ENCODE results near the gene IL32.

Gene IL32

DNA sequence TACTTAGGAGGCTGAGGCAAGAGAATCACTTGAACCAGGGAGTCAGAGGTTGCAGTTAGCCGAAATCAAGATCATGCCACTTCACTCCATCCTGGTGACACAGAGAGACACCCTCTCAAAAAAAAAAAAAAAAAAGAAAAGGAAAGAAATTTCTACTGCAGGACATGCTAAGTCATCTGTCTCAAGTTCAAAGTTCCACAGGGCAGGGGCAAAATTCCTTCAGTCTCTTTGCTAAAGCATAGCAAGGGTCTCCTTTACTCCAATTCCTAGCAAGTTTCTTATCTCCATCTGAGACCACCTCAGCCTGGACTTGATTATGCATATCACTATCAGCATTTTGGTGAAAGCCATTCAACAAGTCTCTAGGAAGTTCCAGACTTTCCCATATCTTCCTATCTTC, 19.1 kb downstream of the IL32 start:
- Histone ChIP-seq H3K9me3 (ENCODE audit: control insufficient read depth, low read length) (no peaks in the 10 kb centered on the region), H3K27ac (ENCODE audit: low read length, poor library complexity, severe bottlenecking) (no peak overlapping the region), H2AFZ (ENCODE audit: low read depth, low read length) (no peak overlapping the region), H2BK12ac (ENCODE audit: low read length in 2 of 2) (no peak overlapping the region), H3K14ac (ENCODE audit: low read length in 2 of 2) (no peak overlapping the region), H3K18ac (ENCODE audit: low read depth in 1 of 2, low read length in 2 of 2) (no peak overlapping the region), H2AK5ac (ENCODE audit: low read length, severe bottlenecking) (no peak overlapping the region), H4K8ac (ENCODE audit: low read length) (no peak overlapping the region), H4K91ac (ENCODE audit: low read length) (no peak overlapping the region), H3K4me1 (ENCODE audit: control insufficient read depth, insufficient read depth, low read depth, low read length) (peaks cover 11% of the 10 kb centered on the region), H3K4me3 (ENCODE audit: insufficient read depth in 1 of 2, low read depth in 1 of 2, low read length in 2 of 2) (no peak overlapping the region), H3K4me2 (ENCODE audit: low read length, poor library complexity, severe bottlenecking) (no peak overlapping the region), H3K4ac (ENCODE audit: low read depth in 1 of 2, low read length in 2 of 2) (no peak overlapping the region), H3K9ac (ENCODE audit: low read length) (no peak overlapping the region), H3K27me3 (ENCODE audit: control insufficient read depth in 1 of 2, insufficient read depth in 1 of 2, low read length in 2 of 2) (peaks cover 16 to 57% of the 10 kb centered on the region in 2 experiments), H2BK5ac (ENCODE audit: low read depth, low read length, poor library complexity, severe bottlenecking) (no peak overlapping the region), H3K79me1 (replicated peaks; ENCODE audit: low read length, poor library complexity, severe bottlenecking) (no peaks in the 10 kb centered on the region), H2BK120ac (ENCODE audit: low read depth, low read length) (no peak overlapping the region), H3K36me3 (ENCODE audit: control insufficient read depth in 1 of 2, insufficient read depth in 2 of 2, low read depth in 1 of 2, low read length in 2 of 2) (no peaks in the 10 kb centered on the region), H2BK15ac (ENCODE audit: low read depth, poor library complexity, severe bottlenecking) (no peak overlapping the region), H3K23ac (ENCODE audit: low read length in 2 of 2) (no peak overlapping the region)
- WGBS, result 93% methylated on average over 1 of the region's 1 CpG
- DNase-seq, result no peak

DNA sequence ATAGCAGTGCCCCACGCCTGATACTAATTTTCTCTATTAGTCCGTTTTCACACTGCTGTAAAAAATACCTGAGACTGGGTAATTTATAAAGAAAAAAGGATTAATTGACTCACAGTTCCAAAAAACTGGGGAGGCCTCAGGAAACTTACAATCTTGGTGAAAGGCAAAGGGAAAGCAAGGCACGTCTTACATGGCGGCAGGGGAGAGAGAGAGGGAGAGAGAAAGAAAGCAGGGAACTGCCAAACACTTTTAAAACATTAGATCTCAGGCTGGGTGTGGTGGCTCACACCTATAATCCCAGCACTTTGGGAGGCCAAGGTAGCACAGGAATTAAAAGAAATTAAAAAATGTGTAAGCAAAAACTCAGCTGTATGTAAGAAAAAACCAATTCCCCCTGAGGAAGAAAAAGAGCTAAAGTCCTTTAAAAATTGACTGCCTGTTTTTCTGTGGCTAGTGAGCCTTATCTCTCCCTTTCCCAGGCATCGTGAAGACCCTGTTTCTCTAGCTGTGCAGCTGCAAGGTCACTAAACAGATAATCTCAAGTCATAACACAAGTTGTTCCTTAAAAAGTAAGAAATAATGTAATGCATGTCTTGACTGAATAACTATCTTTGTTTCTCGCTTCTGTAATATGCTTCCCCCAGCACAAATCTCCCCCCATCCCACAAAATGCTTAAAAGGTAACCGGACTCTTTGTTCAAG, 19.7 kb downstream of the IL32 start:
- no peak overlapping the region for H3K4ac ChIP-seq (ENCODE audit: low read depth in 1 of 2, low read length in 2 of 2)
- H3K9me3 ChIP-seq (ENCODE audit: control insufficient read depth, low read length), result no peaks in the 10 kb centered on the region
- no peak overlapping the region for H3K23ac ChIP-seq (ENCODE audit: low read length in 2 of 2)
- H3K4me1 ChIP-seq (ENCODE audit: control insufficient read depth, insufficient read depth, low read depth, low read length), result peaks cover 11% of the 10 kb centered on the region
- H3K18ac ChIP-seq (ENCODE audit: low read depth in 1 of 2, low read length in 2 of 2), result no peak overlapping the region
- H2BK15ac ChIP-seq (ENCODE audit: low read depth, poor library complexity, severe bottlenecking), result no peak overlapping the region
- DNase-seq, result no peak
- WGBS, result 89% methylated on average over 4 of the region's 7 CpGs
- H4K8ac ChIP-seq (ENCODE audit: low read length), result no peak overlapping the region
- H4K91ac ChIP-seq (ENCODE audit: low read length), result no peak overlapping the region
- H3K4me3 ChIP-seq (ENCODE audit: insufficient read depth in 1 of 2, low read depth in 1 of 2, low read length in 2 of 2), result no peak overlapping the region
- H3K36me3 ChIP-seq (ENCODE audit: control insufficient read depth in 1 of 2, insufficient read depth in 2 of 2, low read depth in 1 of 2, low read length in 2 of 2), result no peaks in the 10 kb centered on the region
- no peak overlapping the region for H3K14ac ChIP-seq (ENCODE audit: low read length in 2 of 2)
- no peak overlapping the region for H2AK5ac ChIP-seq (ENCODE audit: low read length, severe bottlenecking)
- no peak overlapping the region for H3K9ac ChIP-seq (ENCODE audit: low read length)
- peaks cover 11 to 51% of the 10 kb centered on the region in 2 experiments for H3K27me3 ChIP-seq (ENCODE audit: control insufficient read depth in 1 of 2, insufficient read depth in 1 of 2, low read length in 2 of 2)
- no peak overlapping the region for H2BK5ac ChIP-seq (ENCODE audit: low read depth, low read length, poor library complexity, severe bottlenecking)
- H2BK12ac ChIP-seq (ENCODE audit: low read length in 2 of 2), result no peak overlapping the region
- no peak overlapping the region for H2BK120ac ChIP-seq (ENCODE audit: low read depth, low read length)
- no peaks in the 10 kb centered on the region for H3K79me1 ChIP-seq (replicated peaks; ENCODE audit: low read length, poor library complexity, severe bottlenecking)
- no peak overlapping the region for H2AFZ ChIP-seq (ENCODE audit: low read depth, low read length)
- H3K4me2 ChIP-seq (ENCODE audit: low read length, poor library complexity, severe bottlenecking), result no peak overlapping the region
- H3K27ac ChIP-seq (ENCODE audit: low read length, poor library complexity, severe bottlenecking), result no peak overlapping the region

DNA sequence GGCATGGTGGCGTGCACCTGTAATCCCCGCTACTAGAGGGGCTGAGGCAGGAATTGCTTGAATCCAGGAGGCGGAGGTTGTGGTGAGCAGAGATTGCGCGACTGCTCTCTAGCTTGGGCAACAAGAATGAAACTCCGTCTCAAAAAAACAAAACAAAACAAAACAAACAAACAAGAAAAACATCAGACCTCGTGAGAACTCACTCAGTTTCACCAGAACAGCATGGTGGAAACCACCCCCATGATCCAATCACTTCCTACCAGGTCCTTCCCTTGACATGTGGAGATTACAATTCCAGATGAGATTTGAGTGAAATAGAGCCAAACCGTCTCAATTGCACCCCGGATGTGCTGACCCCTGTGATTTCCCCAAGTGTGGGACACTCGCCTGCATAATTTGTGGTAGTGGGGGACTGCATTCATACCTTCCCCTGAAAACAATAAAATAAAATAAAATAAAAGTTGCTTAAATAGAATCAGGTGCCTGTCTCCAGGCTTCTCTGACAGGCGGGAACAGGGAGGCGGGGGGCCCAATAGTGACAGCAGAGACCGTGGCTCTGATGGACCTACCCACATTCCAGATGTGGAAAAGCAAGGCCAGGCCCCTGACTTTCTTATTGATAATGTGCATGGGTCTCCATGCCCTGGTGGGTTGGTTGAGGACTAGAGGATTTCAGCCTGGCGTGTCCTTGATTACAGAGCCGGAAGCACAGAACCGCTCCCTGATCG, 20.6 kb downstream of the IL32 start:
- H3K4me1 ChIP-seq (ENCODE audit: control insufficient read depth, insufficient read depth, low read depth, low read length), result peaks cover 11% of the 10 kb centered on the region
- no peaks in the 10 kb centered on the region for H3K36me3 ChIP-seq (ENCODE audit: control insufficient read depth in 1 of 2, insufficient read depth in 2 of 2, low read depth in 1 of 2, low read length in 2 of 2)
- H4K8ac ChIP-seq (ENCODE audit: low read length), result no peak overlapping the region
- H3K9ac ChIP-seq (ENCODE audit: low read length), result no peak overlapping the region
- no peak overlapping the region for H4K91ac ChIP-seq (ENCODE audit: low read length)
- H3K27ac ChIP-seq (ENCODE audit: low read length, poor library complexity, severe bottlenecking), result no peak overlapping the region
- H3K79me1 ChIP-seq (replicated peaks; ENCODE audit: low read length, poor library complexity, severe bottlenecking), result no peaks in the 10 kb centered on the region
- no peak overlapping the region for H3K4me3 ChIP-seq (ENCODE audit: insufficient read depth in 1 of 2, low read depth in 1 of 2, low read length in 2 of 2)
- H3K14ac ChIP-seq (ENCODE audit: low read length in 2 of 2), result no peak overlapping the region
- no peak overlapping the region for H3K18ac ChIP-seq (ENCODE audit: low read depth in 1 of 2, low read length in 2 of 2)
- WGBS, result 90% methylated on average over 13 of the region's 17 CpGs
- H2BK12ac ChIP-seq (ENCODE audit: low read length in 2 of 2), result no peak overlapping the region
- H3K23ac ChIP-seq (ENCODE audit: low read length in 2 of 2), result no peak overlapping the region
- H3K9me3 ChIP-seq (ENCODE audit: control insufficient read depth, low read length), result no peaks in the 10 kb centered on the region
- no peak overlapping the region for H2BK5ac ChIP-seq (ENCODE audit: low read depth, low read length, poor library complexity, severe bottlenecking)
- DNase-seq, result no peak
- H3K27me3 ChIP-seq (ENCODE audit: control insufficient read depth in 1 of 2, insufficient read depth in 1 of 2, low read length in 2 of 2), result peaks cover 4 to 45% of the 10 kb centered on the region in 2 experiments
- H2BK15ac ChIP-seq (ENCODE audit: low read depth, poor library complexity, severe bottlenecking), result no peak overlapping the region
- no peak overlapping the region for H2BK120ac ChIP-seq (ENCODE audit: low read depth, low read length)
- no peak overlapping the region for H2AK5ac ChIP-seq (ENCODE audit: low read length, severe bottlenecking)
- no peak overlapping the region for H2AFZ ChIP-seq (ENCODE audit: low read depth, low read length)
- no peak overlapping the region for H3K4me2 ChIP-seq (ENCODE audit: low read length, poor library complexity, severe bottlenecking)
- no peak overlapping the region for H3K4ac ChIP-seq (ENCODE audit: low read depth in 1 of 2, low read length in 2 of 2)

DNA sequence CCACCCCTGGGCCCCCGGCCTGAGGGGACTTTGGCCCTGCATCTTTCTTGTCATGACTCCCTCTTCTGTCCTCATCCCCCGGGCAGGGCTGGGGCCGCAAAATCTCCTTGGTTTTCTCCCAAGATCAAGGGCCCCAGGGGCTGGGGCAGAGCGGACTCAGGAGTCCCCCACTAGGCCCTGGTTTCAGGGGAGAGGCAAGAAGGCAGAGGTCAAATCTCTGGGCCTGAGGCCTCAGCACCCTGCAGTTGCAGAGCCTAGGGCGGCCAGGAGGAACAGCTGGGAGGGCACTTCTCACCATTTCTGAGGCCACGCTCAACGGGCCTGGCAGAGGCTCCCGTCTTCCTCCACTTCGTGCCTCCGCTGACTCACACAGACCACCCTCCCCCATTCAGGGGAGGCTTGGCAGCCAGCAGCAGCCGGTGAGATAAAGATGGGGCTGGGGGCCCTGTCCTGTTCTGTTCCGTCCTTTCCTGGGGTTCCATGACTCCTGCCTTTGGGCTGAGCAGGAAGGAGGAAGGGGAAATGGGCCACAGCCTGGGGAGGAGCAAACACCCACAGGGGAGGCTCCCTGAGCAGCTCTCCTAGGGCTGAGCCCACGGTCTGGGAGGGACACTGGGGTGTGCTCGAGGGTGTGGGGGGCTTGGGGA, 21.3 kb downstream of the IL32 start:
- Histone ChIP-seq H4K91ac (ENCODE audit: low read length) (no peak overlapping the region), H2BK120ac (ENCODE audit: low read depth, low read length) (no peak overlapping the region), H3K36me3 (ENCODE audit: control insufficient read depth in 1 of 2, insufficient read depth in 2 of 2, low read depth in 1 of 2, low read length in 2 of 2) (no peaks in the 10 kb centered on the region), H3K9ac (ENCODE audit: low read length) (no peak overlapping the region), H3K4ac (ENCODE audit: low read depth in 1 of 2, low read length in 2 of 2) (no peak overlapping the region), H3K4me2 (ENCODE audit: low read length, poor library complexity, severe bottlenecking) (no peak overlapping the region), H4K8ac (ENCODE audit: low read length) (no peak overlapping the region), H3K27ac (ENCODE audit: low read length, poor library complexity, severe bottlenecking) (no peak overlapping the region), H2BK15ac (ENCODE audit: low read depth, poor library complexity, severe bottlenecking) (no peak overlapping the region), H2AK5ac (ENCODE audit: low read length, severe bottlenecking) (no peak overlapping the region), H3K79me1 (replicated peaks; ENCODE audit: low read length, poor library complexity, severe bottlenecking) (no peaks in the 10 kb centered on the region), H3K4me1 (ENCODE audit: control insufficient read depth, insufficient read depth, low read depth, low read length) (peaks cover 11% of the 10 kb centered on the region), H3K27me3 (ENCODE audit: control insufficient read depth in 1 of 2, insufficient read depth in 1 of 2, low read length in 2 of 2) (peaks cover 7 to 50% of the 10 kb centered on the region in 2 experiments), H3K23ac (ENCODE audit: low read length in 2 of 2) (no peak overlapping the region), H3K14ac (ENCODE audit: low read length in 2 of 2) (no peak overlapping the region), H2BK12ac (ENCODE audit: low read length in 2 of 2) (no peak overlapping the region), H3K4me3 (ENCODE audit: insufficient read depth in 1 of 2, low read depth in 1 of 2, low read length in 2 of 2) (no peak overlapping the region), H2AFZ (ENCODE audit: low read depth, low read length) (no peak overlapping the region), H2BK5ac (ENCODE audit: low read depth, low read length, poor library complexity, severe bottlenecking) (no peak overlapping the region), H3K18ac (ENCODE audit: low read depth in 1 of 2, low read length in 2 of 2) (no peak overlapping the region), H3K9me3 (ENCODE audit: control insufficient read depth, low read length) (no peaks in the 10 kb centered on the region)
- DNase-seq, result no peak
- 68% methylated on average over 12 of the region's 14 CpGs for WGBS
